HFFc6 (cell line): Measurements from ENCODE around the gene SLC38A1. TPM values are rescaled to one million over a fixed set of nuclear protein-coding genes. Genes with fewer than 3 reads are reported as not detected.
A peak's percentile ranks its signal among the peaks of the same experiment; 100 is the strongest.

ENCODE experiments used
- DNase-seq: peaks from one replicate; pipeline ENCODE4 v3.0.0-alpha.2; 2018
- H3K27ac Mint-ChIP-seq: 2 replicates; pipeline ENCODE4 v1.8.0; 2020; ENCODE audit warnings: mild to moderate bottlenecking, mixed read lengths
- H3K27me3 Mint-ChIP-seq: 2 replicates; pipeline ENCODE4 v1.8.0; 2021; ENCODE audit warnings: mild to moderate bottlenecking, moderate library complexity, mixed read lengths; ENCODE audit not compliant: insufficient read depth
- H3K36me3 Mint-ChIP-seq: 2 replicates; pipeline ENCODE4 v1.8.0; 2021; ENCODE audit warnings: low read depth, mixed read lengths
- H3K4me1 Mint-ChIP-seq: 2 replicates; pipeline ENCODE4 v1.8.0; 2020; ENCODE audit warnings: low read depth, mixed read lengths
- H3K4me3 Mint-ChIP-seq: 2 replicates; pipeline ENCODE4 v1.8.0; 2020; ENCODE audit warnings: mild to moderate bottlenecking, moderate library complexity, mixed read lengths
- H3K9me3 Mint-ChIP-seq: 2 replicates; pipeline ENCODE4 v1.8.0; 2020; ENCODE audit warnings: mild to moderate bottlenecking, mixed read lengths
- CTCF ChIP-seq: fragments of 200-600 bp; sonication (generic); IDR thresholded peaks from 2 replicates; pipeline ENCODE4 v1.5.0; 2021; ENCODE audit warnings: antibody characterized with exemption, mild to moderate bottlenecking
- total RNA-seq, 6 experiments: library from RNA; stranded (reverse); fragmentation: NEBNext Ultra II Directional; extraction: Animal tissue kit (Norgen Biotek cat#: 25700); gene quantifications; 2 replicates in 1 of 6; 3 replicates in 5 of 6; pipeline ENCODE4 v1.2.3, GENCODE V29; 2021

SLC38A1 gene
- total RNA-seq, 6 experiments from 2014 or later, result 78.2 to 98.5 (median 88.6) TPM

GRCh38 chr12:46222636-46223035 lies 46.2 kb downstream of the SLC38A1 start:
- Mint-ChIP-seq H3K4me1 (peaks cover 70% of the 10 kb centered on the region), H3K27ac (peak overlapping the region; percentile 91), H3K4me3 (no peak overlapping the region; the same call in none of the 2 replicates), H3K9me3 (no peaks in the 10 kb centered on the region), H3K36me3 (peaks cover 55% of the 10 kb centered on the region), H3K27me3 (peaks cover 3% of the 10 kb centered on the region)
- no peak for TF ChIP-seq CTCF
- no peak for DNase-seq

GRCh38 chr12:46221255-46222128 lies 47.4 kb downstream of the SLC38A1 start:
- Mint-ChIP-seq H3K9me3 (no peaks in the 10 kb centered on the region), H3K27ac (peak overlapping the region; percentile 91), H3K4me3 (peak overlapping the region; percentile 81), H3K36me3 (peaks cover 48% of the 10 kb centered on the region), H3K27me3 (peaks cover 3% of the 10 kb centered on the region), H3K4me1 (peaks cover 74% of the 10 kb centered on the region)
- DNase-seq, result peak; percentile 61
- TF ChIP-seq CTCF, result no peak

GRCh38 chr12:46219877-46220655 lies 48.8 kb downstream of the SLC38A1 start:
- Mint-ChIP-seq H3K9me3 (no peaks in the 10 kb centered on the region), H3K4me3 (peak overlapping the region; percentile 81), H3K4me1 (peaks cover 88% of the 10 kb centered on the region), H3K36me3 (peaks cover 44% of the 10 kb centered on the region), H3K27me3 (peaks cover 3% of the 10 kb centered on the region), H3K27ac (peak overlapping the region; percentile 91)
- no peak for TF ChIP-seq CTCF
- peak; percentile 91 for DNase-seq

- Mint-ChIP-seq H3K9me3 (no peaks in the 10 kb centered on the region), H3K4me3 (peak overlapping the region; percentile 23), H3K27ac (peak overlapping the region; percentile 91), H3K36me3 (peaks cover 38% of the 10 kb centered on the region), H3K27me3 (peaks cover 5% of the 10 kb centered on the region), H3K4me1 (peaks cover 84% of the 10 kb centered on the region)
- TF ChIP-seq CTCF, result no peak
- DNase-seq, result no peak
Observed at GRCh38 chr12:46219132-46219876, 49.5 kb downstream of the SLC38A1 start.
